HG02678 (cell line): ENCODE data around the gene OR4M1.
"Not testable (repeated sequence)": the region's sequence is repeated elsewhere in the genome, so short reads cannot be mapped to it uniquely, and the experiment has no call there.

Experiments used
- ATAC-seq: cut with Tn5 transposase; IDR thresholded peaks from one replicate; pipeline ENCODE4 v1.9.1; 2021; ENCODE audit warnings: mild to moderate bottlenecking, moderate library complexity; ENCODE audit not compliant: unreplicated experiment

The OR4M1 gene, protein sequence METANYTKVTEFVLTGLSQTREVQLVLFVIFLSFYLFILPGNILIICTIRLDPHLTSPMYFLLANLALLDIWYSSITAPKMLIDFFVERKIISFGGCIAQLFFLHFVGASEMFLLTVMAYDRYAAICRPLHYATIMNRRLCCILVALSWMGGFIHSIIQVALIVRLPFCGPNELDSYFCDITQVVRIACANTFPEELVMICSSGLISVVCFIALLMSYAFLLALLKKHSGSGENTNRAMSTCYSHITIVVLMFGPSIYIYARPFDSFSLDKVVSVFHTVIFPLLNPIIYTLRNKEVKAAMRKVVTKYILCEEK

DNA sequence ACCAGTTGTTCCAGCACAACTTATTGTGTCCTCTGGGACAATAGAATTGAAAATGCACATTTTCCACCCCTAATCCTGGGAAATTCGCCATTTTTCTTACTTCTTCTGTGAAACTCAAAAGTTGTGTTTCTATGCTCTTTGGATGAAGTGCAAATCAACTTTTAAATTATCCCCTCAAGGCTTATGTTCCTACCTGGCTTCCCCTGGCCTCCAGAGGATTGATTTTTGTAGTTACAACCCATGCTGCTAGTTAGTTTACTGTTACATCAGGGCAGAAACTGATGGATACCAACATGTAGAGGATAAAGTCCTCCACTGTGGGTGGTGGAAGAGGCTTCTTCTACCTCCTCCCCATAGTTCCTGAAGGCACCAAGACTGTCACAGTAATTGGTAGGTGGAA lies at the start of gene OR4M1:
TSS of gene OR4M1 (plus strand) at position 301 of the 400 bp plus-strand sequence. CDS start 6,819 bp downstream, outside the sequence.
- not testable (repeated sequence) for ATAC-seq

DNA sequence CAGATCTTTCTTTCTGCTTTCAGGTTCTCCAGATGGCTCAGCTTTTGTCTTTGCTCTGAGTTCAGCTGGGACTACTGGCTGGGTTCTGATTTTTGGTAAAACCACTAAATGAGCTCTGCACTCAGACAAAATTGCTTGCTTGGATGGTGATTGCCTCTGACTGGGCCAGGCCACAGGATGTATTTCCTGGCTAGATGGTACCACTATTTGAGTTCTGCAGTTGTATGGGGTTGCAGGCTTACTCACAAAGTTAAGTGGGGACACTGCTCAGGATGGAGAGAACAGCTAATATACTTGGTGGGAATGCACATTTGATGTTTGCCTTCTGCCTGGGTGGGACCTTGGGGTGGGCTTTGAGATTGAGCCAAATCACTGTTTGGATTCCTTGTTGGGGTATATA lies 43.9 kb upstream of the OR4M1 start:
- ATAC-seq = no peak

DNA sequence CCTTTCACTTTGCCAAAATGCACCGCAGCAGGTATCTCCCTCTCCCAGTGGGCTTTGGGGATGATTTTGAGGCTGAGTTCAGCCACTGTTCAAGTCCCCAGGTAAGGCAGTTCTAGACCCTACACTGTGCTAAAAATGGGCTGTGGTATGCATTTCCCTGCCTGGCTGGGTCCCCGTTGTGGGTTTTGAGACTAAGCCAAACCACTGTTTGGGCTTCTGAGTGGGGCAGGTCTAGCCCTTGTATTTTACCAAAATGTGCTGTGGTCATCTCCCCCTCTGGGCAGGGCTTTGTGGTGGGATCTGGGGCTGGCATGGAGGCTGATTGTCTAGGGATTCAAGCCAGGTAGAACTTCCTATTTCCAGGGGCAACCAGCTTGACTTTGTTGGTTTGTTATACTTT lies 43.5 kb upstream of the OR4M1 start:
- no peak for ATAC-seq

DNA sequence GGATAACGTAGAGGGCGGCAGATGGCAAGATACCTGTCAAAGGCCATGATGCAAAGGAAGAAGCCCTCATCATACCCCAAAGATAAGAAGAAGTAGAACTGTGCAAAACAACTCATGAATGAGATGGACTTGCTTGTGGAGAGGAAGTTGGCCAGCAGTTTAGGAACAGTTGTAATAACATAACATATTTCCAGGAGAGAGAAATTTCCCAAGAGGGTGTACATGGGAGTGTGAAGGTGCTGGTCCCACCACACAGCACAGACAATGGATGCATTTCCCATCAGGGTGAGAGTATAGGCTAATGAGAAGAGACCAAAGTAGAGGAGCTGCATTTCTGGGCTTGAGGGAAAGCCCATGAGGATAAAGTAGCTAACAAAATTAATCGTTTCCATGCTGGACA lies 39.4 kb upstream of the OR4M1 start:
- ATAC-seq = not testable (repeated sequence)

DNA sequence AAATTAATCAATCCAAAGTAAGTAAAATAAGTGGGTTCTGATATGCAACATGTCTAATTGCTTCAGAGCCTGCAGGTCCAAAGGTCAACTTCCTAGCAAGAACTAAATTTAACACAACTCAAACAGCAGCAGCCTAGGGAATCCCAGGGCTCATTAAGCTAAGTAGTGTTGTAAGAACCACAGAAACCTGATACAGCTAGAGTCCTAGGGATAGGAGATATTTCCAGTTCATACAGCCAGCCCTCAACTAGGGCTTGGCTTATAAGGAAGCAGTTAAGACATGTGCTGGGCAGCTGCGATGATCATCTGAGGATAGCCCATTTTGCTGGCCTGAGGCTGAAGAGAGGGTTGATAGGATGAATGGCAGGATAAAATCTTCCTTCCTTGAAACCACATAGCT lies 30.0 kb upstream of the OR4M1 start, which contains the start of gene OR4Q3:
TSS of gene OR4Q3 (plus strand) at position 316 of the 400 bp plus-strand sequence.
- no peak for ATAC-seq

DNA sequence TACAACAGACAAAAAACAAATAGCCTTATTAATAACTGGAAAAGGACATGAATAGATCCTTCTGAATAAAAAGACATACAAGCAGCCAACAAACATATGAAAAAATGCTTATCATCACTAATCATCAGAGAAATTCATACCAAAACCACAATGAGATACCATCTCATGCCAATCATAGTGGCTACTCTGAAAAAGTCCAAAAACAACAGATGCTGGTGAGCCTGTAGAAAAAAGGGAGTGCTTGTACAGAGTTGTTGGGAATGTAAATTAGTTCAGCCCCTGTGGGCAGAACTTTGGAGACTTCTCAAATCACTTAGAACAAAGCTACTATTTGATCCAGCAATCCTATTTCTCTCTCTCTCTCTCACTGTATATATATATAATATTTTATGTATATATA lies 21.0 kb upstream of the OR4M1 start:
- not testable (repeated sequence) for ATAC-seq

DNA sequence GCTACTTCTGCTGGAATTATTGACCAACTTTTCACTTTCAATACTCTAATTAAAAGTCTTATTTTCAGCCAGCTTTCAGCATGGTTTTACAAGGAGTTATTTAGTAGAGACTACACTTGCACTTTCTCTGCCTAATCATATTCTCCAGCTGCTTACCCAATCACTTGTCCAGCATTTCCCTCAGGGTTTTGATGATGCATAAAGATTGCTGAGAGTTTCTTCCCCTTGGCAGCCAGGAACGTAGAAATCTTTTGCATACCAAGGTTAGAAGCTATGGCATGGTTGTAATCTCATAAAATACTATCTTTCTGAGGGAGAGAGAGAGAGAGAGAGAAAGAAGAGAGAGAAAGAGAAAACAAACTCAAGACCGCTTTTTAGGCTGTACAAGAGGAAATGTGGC lies 19.1 kb upstream of the OR4M1 start:
- ATAC-seq = no peak

DNA sequence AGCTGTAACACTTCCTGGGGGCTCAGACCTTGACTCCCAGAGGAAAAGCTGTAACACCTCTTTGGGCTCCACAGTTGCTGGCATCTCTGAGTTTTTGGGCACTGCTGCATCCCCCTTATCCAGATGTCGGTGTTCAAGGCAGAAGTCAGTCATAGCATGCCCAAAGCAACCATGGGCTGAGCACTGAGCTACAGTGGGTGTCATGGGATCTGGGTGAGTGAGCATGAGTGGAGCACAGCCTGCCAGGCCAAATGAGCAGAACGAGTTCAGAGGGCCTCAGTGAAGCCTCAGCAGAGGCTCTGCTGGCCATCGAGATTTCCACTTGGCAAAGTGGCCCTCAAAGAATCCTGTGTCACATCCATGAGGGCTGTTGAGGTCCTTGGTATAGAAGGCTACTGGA lies 1.8 kb upstream of the OR4M1 start:
- ATAC-seq = not testable (repeated sequence)

DNA sequence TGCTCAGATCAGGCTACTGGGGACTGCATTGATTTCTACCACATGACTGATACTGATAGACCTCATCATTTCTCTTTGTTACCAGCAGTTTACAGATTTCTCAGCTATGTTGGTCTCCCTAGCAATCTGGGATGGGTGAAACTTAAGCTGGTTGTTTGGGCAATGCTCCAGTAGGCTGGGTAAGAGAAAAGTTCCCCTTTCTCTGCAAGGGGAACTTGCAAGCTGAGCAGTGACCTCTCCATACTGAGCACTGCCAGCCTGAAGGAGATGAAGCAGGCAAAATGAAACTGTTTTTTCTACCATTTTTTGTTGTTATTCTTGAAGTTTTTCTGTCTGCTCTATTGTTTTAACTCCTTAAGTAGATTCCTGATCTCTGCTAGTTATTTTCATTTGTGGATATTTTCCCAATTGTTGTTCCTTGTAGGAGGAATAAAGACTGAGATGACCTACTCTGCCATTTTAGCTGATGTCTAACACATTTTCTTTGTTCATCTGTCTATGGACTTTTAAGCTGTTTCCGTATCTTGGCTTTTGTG lies 1.3 kb upstream of the OR4M1 start:
- no peak for ATAC-seq

DNA sequence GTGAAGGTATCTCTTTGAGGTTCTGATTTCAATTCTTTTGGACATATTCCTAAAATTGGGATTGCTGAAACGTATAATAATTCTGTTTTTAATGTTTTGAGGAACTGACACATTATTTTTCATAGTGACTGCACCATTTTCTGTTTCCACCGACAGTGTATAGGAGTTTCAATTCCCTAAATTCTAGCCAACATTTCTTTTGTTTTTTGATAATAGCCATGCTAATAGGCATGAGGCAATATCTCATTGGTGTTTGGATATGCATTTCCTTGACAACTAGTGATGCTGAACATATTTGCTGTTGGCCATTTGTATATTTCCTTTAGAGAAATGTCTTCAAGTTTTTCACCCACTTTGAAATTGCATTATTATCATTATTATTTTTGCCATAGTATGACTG lies 850 bp upstream of the OR4M1 start:
- not testable (repeated sequence) for ATAC-seq

DNA sequence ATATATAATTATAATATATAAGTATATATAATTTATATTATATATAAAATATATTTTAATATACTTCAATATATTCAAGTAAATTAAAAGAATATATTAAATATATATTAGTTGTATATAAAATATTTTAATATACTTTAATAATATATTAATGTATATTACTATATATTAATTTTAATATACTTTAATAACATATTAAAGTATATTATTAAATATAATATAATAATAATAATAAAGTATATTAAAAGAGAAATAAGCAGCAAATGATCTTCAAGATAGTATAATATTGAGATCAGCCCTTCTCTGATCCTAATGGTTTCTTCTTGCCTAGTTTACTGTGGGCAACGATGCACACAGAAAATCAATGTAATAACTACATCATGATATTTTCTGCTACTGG lies 2.3 kb downstream of the OR4M1 start:
- ATAC-seq = no peak

DNA sequence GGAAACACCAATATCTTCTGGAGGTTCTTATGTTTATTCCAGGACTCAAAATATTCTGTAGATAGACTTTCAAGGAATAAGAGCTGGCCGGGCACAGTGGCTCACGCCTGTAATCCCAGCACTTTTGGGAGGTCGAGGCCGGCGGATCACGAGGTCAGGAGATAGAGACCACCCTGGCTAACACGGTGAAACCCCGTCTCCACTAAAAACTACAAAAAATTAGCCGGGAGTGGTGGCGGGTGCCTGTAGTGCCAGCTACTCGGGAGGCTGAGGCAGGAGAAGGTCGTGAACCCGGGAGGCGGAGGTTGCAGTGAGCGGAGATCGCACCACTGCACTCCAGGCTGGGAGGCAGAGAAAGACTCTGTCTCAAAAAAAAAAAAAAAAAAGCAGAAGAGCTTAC lies 12.5 kb downstream of the OR4M1 start:
- not testable (repeated sequence) for ATAC-seq

DNA sequence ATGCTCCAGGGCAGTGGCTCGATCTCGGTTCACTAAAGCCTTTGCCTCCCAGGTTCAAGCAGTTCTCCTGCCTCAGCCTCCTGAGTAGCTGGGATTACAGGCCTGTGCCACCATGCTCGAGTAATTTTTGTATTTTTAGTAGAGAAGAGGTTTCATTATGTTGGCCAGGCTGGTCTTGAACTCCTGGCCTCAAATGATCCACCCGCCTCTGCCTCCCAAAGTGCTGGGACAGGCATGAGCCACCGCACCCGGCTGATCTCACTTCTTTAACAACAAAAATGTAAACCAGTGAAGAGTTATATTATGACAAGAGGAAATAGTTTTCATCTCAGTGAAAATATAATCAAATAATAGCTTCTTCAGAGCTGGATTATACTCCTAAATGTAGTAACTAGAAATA lies 14.0 kb downstream of the OR4M1 start:
- not testable (repeated sequence) for ATAC-seq

DNA sequence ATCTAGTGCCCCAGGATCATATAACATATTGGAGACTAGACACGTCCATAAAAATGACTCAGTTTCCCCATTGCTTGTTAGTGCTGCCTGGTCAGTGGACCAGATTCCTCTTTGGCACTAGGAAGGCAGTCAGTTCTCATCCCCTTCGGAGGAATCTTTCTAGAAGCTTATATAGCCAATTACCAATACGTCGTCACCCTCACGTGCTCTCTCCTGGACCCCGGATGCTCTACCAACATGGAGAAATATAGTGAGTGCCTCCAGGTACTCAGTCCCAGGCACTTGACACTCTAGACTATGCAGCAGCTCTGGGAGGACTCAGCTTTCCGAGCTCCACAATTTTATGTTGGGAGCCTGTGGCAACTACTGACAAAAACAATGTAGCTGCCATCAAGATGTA lies 14.8 kb downstream of the OR4M1 start:
- ATAC-seq = not testable (repeated sequence)

DNA sequence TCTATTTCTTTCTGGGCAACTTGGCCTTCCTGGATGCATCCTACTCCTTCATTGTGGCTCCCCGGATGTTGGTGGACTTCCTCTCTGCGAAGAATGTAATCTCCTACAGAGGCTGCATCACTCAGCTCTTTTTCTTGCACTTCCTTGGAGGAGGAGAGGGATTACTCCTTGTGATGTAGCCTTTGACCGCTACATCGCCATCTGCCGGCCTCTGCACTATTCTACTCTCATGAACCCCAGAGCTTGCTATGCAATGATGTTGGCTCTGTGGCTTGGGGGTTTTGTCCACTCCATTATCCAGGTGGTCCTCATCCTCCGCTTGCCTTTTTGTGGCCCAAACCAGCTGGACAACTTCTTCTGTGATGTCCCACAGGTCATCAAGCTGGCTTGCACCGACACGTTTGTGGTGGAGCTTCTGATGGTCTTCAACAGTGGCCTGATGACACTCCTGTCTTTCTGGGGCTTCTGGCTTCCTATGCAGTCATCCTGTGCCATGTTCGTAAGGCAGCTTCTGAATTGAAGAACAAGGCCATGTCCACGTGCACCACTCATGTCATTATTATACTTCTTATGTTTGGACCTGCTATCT lies 23.3 kb downstream of the OR4M1 start:
- ATAC-seq = not testable (repeated sequence)

DNA sequence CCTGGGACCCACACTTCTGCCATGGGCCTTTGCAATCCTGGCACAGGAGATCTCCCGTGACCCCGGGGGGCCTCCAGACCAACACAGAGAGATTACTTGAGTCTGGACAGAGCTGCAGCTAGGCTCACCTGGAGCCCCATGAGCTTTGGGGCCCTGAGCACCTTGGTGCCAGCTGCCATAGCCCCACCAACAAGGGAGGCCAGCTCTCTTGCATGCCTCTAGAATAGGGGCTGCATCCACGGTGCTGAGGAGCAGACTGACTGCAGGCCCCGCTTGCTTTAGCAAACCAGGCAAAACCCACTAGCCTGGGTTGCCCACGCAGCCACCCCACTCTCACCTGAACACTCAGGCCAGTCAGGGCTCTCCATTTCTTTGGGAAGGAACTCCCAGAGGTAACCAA lies 26.6 kb downstream of the OR4M1 start:
- ATAC-seq = no peak

DNA sequence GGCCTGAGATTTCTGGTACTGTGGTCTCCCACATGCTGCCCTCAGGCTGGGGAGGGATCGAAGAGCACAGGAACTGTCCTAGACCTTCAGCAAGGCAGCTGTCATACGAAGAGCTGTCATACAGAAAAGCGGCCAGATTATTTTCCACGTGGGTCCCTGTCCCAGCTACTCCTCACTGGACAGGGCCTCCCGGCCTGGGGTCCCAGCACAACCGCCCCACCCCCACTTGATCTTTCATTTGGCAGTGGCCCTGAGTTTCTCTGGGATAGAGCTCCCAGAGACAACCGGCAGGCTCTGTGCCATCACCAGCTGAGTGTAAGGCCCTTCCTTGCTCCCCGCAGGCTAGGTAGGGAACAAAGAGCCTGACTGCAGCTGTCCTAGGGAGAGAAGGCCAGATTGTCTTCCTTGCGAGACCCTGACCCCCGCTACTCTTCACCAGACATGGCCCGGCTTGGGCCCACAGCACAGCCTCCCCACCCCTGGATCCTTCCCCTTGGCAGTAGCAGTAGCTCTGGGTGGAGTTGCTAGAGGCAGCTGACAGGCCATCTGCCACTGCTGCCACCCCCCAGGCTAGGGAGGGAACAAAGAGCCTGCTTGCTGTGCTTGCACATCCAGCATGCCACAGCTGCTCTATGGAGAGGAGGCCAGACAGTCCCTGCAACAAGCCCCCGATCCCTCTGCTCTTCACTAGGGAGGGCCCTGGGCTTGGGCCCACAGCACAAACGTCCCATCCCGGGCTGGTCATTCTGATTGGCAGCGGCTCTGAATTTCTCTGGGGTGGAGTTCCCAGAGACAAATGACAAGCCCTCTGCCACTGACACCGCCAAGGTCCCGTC lies 27.2 kb downstream of the OR4M1 start:
- no peak for ATAC-seq

DNA sequence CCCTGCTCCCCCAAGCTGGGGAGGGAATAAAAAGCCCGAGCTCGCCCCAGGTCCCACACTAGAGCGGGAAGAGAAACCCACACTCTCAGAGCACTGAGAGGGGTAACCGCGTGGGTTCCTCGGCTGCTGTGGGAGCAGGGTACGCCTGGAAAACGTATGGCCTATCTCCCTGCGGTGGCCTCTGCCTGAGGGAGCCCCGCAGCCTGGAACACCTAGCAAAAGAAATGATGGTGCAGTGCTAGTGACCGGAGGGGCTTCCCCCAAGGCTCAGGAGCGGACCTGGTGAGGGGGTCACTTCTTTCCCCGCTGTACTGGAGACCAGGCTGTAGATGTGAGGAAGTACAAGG lies 27.8 kb downstream of the OR4M1 start:
- no peak for ATAC-seq

DNA sequence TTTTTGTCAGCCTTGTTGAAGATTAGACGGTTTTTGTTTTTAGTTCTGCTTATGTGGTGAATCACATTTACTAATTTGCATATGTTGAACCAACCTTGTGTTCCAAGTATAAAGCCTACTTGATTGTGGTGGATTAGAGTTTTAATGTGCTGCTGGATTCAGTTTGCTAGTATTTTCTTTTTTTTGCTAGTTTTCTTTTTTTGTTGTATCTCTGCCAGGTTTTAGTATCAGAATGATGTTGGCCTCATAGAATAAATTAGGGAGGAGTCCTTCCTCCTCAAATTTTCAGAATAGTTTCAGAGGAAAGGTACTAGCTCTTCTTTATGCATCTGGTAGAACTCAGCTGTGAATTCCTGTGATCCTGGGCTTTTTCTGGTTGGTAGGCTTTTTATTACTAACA lies 30.2 kb downstream of the OR4M1 start, which contains the start of gene OR4N2:
TSS of gene OR4N2 (plus strand) at position 301 of the 400 bp plus-strand sequence. CDS start 23,679 bp downstream, outside the sequence.
- ATAC-seq = not testable (repeated sequence)

DNA sequence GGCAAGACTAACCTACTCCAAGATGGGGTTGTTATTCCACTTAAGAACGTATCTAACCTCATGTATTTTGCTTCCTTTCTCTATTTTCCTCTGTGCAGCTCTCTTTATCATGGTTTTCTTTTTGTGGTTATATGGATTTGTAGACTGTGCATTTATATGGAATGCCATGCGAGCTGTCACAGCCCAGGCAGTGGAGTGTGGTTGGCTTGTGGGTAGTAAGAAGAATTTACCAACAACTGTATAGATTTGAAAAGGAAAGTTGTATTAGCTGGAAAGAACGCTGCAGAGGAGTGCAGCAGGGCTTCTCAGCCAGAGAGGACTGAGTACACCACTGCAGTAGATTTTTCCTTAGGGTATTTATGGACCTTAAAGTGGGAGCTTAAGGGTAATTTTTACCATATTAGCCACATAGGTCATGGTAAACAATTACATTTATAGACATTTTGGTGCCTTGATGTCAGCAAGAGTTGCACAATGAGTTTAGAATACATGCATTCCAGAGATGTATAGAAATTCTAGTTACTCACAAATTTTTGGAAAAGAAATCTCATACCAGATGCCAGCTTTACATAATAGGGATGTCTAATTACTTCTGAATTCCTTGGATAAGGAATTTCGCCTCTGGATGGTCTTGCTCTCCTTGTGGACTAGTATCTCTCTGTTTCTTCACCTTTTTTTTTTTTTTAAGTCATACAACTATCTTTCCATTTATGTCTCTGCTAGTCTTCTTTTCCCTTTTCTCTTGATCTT lies 40.0 kb downstream of the OR4M1 start:
- not testable (repeated sequence) for ATAC-seq

DNA sequence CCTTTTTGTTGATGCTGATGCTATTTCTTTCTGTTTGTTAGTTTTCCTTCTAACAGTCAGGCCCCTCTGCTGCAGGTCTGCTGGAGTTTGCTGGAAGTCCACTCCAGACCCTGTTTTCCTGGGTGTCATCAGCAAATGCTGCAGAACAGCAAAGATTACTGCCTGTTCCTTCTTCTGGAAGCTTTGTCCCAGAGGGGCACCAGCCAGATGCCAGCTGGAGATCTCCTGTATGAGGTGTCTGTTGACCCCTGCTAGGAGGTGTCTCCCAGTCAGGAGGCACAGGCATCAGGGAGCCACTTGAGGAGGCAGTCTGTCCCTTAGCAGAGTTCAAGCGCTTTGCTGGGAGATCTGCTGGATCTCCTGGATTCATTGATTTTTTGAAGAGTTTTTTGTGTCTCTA lies 46.6 kb downstream of the OR4M1 start:
- not testable (repeated sequence) for ATAC-seq
